GM21447 (cell line): ENCODE measurements around the gene IFNL2.
"Not testable (repeated sequence)": the region's sequence is repeated elsewhere in the genome, so short reads cannot be mapped to it uniquely, and the experiment has no call there.

Experiments
- ATAC-seq: cut with Tn5 transposase; IDR thresholded peaks from one replicate; pipeline ENCODE4 v1.9.1; 2021; ENCODE audit not compliant: unreplicated experiment

IFNL2 gene

GRCh38 chr19:39296055-39296645 is 28.0 kb downstream of the IFNL2 start, which contains the start of gene IFNL1:
Gene IFNL1 (plus strand): TSS chr19:39296407. CDS start chr19:39296422, 15 bp downstream.
- ATAC-seq, result no peak

GRCh38 chr19:39296906-39297305 is 28.7 kb downstream of the IFNL2 start:
- no peak for ATAC-seq

- ATAC-seq, result no peak
Measured at GRCh38 chr19:39297931-39298634, 29.9 kb downstream of the IFNL2 start.

- no peak for ATAC-seq
Measured at GRCh38 chr19:39299404-39299803, 31.2 kb downstream of the IFNL2 start.

GRCh38 chr19:39299832-39300231 is 31.6 kb downstream of the IFNL2 start:
- ATAC-seq, result no peak

GRCh38 chr19:39301021-39301420 is 32.8 kb downstream of the IFNL2 start:
- ATAC-seq, result no peak

- ATAC-seq, result no peak
Measured at GRCh38 chr19:39301562-39301961, 33.4 kb downstream of the IFNL2 start.

GRCh38 chr19:39303373-39304184 is 35.4 kb downstream of the IFNL2 start:
- no peak for ATAC-seq

- no peak for ATAC-seq
Measured at GRCh38 chr19:39304185-39304513, 36.0 kb downstream of the IFNL2 start.

- no peak for ATAC-seq
Measured at GRCh38 chr19:39304701-39305571, 36.7 kb downstream of the IFNL2 start.

- no peak for ATAC-seq
Measured at GRCh38 chr19:39306075-39306474, 37.9 kb downstream of the IFNL2 start.

- no peak for ATAC-seq
Measured at GRCh38 chr19:39307046-39307821, 39.0 kb downstream of the IFNL2 start.

- ATAC-seq, result no peak
Measured at GRCh38 chr19:39307822-39308530, 39.8 kb downstream of the IFNL2 start.

- ATAC-seq, result no peak
Measured at GRCh38 chr19:39308531-39309304, 40.5 kb downstream of the IFNL2 start.

- not testable (repeated sequence) for ATAC-seq
Measured at GRCh38 chr19:39309305-39309670, 41.1 kb downstream of the IFNL2 start.

GRCh38 chr19:39310558-39311311 is 42.5 kb downstream of the IFNL2 start:
- ATAC-seq, result no peak

GRCh38 chr19:39314016-39314728 is 46.0 kb downstream of the IFNL2 start:
- no peak for ATAC-seq

GRCh38 chr19:39315933-39316332 is 47.7 kb downstream of the IFNL2 start:
- ATAC-seq, result no peak
